Measurements from ENCODE around the gene OR52J3. TPM values are rescaled to one million over a fixed set of nuclear protein-coding genes. Genes with fewer than 3 reads are reported as not detected.

OR52J3 gene
- polyA plus RNA-seq, 1 donor (not counting 4 experiments of a cell fraction or from before 2014, with no cell fraction given): not detected

DNA sequence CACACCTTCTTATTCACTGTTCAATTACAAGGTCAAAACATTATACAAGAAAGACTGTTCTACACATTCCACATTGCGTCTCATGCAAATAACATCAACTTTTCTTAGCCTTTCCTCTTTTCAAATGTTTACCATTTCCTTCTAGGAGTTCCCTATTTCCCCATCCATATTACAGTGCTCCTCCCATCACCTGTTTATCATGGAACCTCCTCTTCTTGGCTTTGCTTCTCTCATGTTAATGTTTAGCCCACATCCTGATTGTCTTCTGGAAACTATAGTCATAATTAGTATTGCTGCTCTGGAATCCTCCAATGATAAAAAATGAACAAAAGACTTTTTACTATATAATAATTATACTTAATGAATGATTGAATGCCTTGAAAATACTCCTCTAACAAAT is 44.3 kb downstream of the OR52J3 start:
- no peaks in the 10 kb centered on the region for H3K36me3 ChIP-seq (ENCODE audit: control insufficient read depth in 2 of 2, extremely low read depth in 1 of 2, insufficient read depth in 2 of 2, low read length in 2 of 2)
- H3K79me2 ChIP-seq (ENCODE audit: control insufficient read depth, insufficient read depth, low read length): no peaks in the 10 kb centered on the region
- H3K9ac ChIP-seq (ENCODE audit: control insufficient read depth, extremely low read depth, insufficient read depth, low read length): no peak overlapping the region
- H3K27me3 ChIP-seq (ENCODE audit: control insufficient read depth, extremely low read depth, insufficient read depth, low read length): no peaks in the 10 kb centered on the region
- no peak overlapping the region for H3K4me2 ChIP-seq (ENCODE audit: control insufficient read depth, extremely low read depth, insufficient read depth, low read depth, low read length)
- no peak overlapping the region for H3K27ac ChIP-seq (ENCODE audit: control insufficient read depth, insufficient read depth, low read length)
- no peak for TF ChIP-seq EZH2 (IDR thresholded peaks at IDR 0.05; ENCODE audit: low read length)
- TF ChIP-seq, protein P1, sequence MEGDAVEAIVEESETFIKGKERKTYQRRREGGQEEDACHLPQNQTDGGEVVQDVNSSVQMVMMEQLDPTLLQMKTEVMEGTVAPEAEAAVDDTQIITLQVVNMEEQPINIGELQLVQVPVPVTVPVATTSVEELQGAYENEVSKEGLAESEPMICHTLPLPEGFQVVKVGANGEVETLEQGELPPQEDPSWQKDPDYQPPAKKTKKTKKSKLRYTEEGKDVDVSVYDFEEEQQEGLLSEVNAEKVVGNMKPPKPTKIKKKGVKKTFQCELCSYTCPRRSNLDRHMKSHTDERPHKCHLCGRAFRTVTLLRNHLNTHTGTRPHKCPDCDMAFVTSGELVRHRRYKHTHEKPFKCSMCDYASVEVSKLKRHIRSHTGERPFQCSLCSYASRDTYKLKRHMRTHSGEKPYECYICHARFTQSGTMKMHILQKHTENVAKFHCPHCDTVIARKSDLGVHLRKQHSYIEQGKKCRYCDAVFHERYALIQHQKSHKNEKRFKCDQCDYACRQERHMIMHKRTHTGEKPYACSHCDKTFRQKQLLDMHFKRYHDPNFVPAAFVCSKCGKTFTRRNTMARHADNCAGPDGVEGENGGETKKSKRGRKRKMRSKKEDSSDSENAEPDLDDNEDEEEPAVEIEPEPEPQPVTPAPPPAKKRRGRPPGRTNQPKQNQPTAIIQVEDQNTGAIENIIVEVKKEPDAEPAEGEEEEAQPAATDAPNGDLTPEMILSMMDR (optimal IDR thresholded peaks at IDR 0.05 in 1 of 3, IDR thresholded peaks at IDR 0.05 in 1 of 3, conservative IDR thresholded peaks at IDR 0.05 in 1 of 3; ENCODE audit: extremely low read depth in 1 of 3, insufficient read depth in 2 of 3, low read length in 3 of 3): no peak
- H3K9me3 ChIP-seq (ENCODE audit: control insufficient read depth, low read depth, low read length): no peaks in the 10 kb centered on the region
- no peak for DNase-seq (ENCODE audit: low read depth, low spot score)
- dilution Hi-C loops (cut with MboI; ENCODE audit: extremely low pct_ligation_motif_present, low sequenced_read_pairs): no loop called here
- no peak for FAIRE-seq
- no peak overlapping the region for H3K4me3 ChIP-seq (ENCODE audit: control insufficient read depth in 2 of 3, extremely low read depth in 1 of 3, insufficient read depth in 2 of 3, low read depth in 1 of 3, low read length in 3 of 3)
- no peaks in the 10 kb centered on the region for H3K9me1 ChIP-seq (ENCODE audit: control insufficient read depth, extremely low read depth, insufficient read depth, low read length)
- no peaks in the 10 kb centered on the region for H4K20me1 ChIP-seq (ENCODE audit: control insufficient read depth, extremely low read depth, insufficient read depth, low read length)
- no peak overlapping the region for H2AFZ ChIP-seq (ENCODE audit: control insufficient read depth, low read length)
- H3K4me1 ChIP-seq (ENCODE audit: control insufficient read depth, extremely low read depth, insufficient read depth, low read length): no peaks in the 10 kb centered on the region

DNA sequence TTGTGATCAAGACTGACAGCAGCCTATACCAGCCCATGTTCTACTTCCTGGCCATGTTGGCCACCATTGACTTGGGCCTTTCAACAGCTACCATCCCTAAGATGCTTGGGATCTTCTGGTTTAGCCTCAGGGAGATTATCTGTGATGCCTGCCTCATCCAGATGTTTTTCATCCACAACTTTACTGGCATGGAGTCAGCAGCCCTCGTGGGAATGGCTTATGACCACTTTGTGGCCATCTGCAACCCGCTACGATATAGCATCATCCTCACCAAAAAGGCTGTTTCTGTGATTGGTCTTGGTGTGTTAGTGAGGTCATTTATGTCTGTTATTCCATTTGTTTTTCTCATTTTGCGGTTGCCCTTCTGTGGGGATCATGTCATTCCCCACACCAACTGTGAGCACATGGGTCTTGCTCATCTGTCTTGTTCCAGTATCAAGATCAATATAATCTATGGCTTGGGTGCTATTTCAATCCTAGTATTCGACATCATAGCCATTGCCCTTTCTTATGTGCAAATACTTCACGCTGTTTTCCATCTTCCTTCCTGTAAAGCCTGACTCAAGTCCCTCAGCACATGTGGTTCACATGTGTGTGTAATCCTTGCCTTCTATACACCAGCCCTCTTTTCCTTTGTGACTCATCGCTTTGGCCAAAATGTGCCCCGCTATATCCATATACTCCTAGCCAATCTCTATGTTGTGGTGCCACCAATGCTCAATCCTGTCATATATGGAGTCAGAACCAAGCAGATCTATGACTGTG is 46.7 kb downstream of the OR52J3 start:
- no peak for FAIRE-seq
- TF ChIP-seq, protein P1 (optimal IDR thresholded peaks at IDR 0.05 in 1 of 3, IDR thresholded peaks at IDR 0.05 in 1 of 3, conservative IDR thresholded peaks at IDR 0.05 in 1 of 3; ENCODE audit: extremely low read depth in 1 of 3, insufficient read depth in 2 of 3, low read length in 3 of 3): no peak
- no peak for TF ChIP-seq EZH2 (IDR thresholded peaks at IDR 0.05; ENCODE audit: low read length)

More for the DNA sequence above, 46.7 kb downstream of the OR52J3 start:
- Histone ChIP-seq H3K27me3 (ENCODE audit: control insufficient read depth, extremely low read depth, insufficient read depth, low read length) (no peaks in the 10 kb centered on the region), H3K9me3 (ENCODE audit: control insufficient read depth, low read depth, low read length) (no peaks in the 10 kb centered on the region), H3K4me1 (ENCODE audit: control insufficient read depth, extremely low read depth, insufficient read depth, low read length) (no peaks in the 10 kb centered on the region), H3K27ac (ENCODE audit: control insufficient read depth, insufficient read depth, low read length) (no peak overlapping the region), H3K4me2 (ENCODE audit: control insufficient read depth, extremely low read depth, insufficient read depth, low read depth, low read length) (no peak overlapping the region), H3K79me2 (ENCODE audit: control insufficient read depth, insufficient read depth, low read length) (no peaks in the 10 kb centered on the region), H2AFZ (ENCODE audit: control insufficient read depth, low read length) (no peak overlapping the region), H3K9me1 (ENCODE audit: control insufficient read depth, extremely low read depth, insufficient read depth, low read length) (no peaks in the 10 kb centered on the region), H3K9ac (ENCODE audit: control insufficient read depth, extremely low read depth, insufficient read depth, low read length) (no peak overlapping the region), H3K4me3 (ENCODE audit: control insufficient read depth in 2 of 3, extremely low read depth in 1 of 3, insufficient read depth in 2 of 3, low read depth in 1 of 3, low read length in 3 of 3) (no peak overlapping the region), H3K36me3 (ENCODE audit: control insufficient read depth in 2 of 2, extremely low read depth in 1 of 2, insufficient read depth in 2 of 2, low read length in 2 of 2) (no peaks in the 10 kb centered on the region), H4K20me1 (ENCODE audit: control insufficient read depth, extremely low read depth, insufficient read depth, low read length) (no peaks in the 10 kb centered on the region)
- dilution Hi-C loops (cut with MboI; ENCODE audit: extremely low pct_ligation_motif_present, low sequenced_read_pairs): no loop called here
- no peak for DNase-seq (ENCODE audit: low read depth, low spot score)

All from keratinocyte (primary cell).